KMS-11 (cell line): ENCODE measurements around the gene KCNQ1OT1.

ENCODE experiments used
- H2AFZ ChIP-seq: fragments of 200-600 bp; sonication (generic); 2 replicates; pipeline ENCODE4 v1.6.1; 2016; ENCODE audit warnings: antibody characterized with exemption, mixed run types, low read depth
- H3K27ac ChIP-seq: fragments of 200-600 bp; sonication (generic); 2 replicates; pipeline ENCODE4 v1.6.1; 2016; ENCODE audit warnings: mild to moderate bottlenecking, mixed run types
- H3K27me3 ChIP-seq: fragments of 200-600 bp; sonication (generic); 2 replicates; pipeline ENCODE4 v1.6.1; 2017; ENCODE audit warnings: mild to moderate bottlenecking, low read depth, mixed run types, moderate library complexity; ENCODE audit not compliant: insufficient read depth
- H3K36me3 ChIP-seq: fragments of 200-600 bp; sonication (generic); 2 replicates; pipeline ENCODE4 v1.6.1; 2017; ENCODE audit warnings: mild to moderate bottlenecking, mixed run types; ENCODE audit not compliant: insufficient read depth
- H3K4me1 ChIP-seq: fragments of 200-600 bp; sonication (generic); 2 replicates; pipeline ENCODE4 v1.6.1; 2016; ENCODE audit warnings: mild to moderate bottlenecking, low read depth, mixed run types; ENCODE audit not compliant: poor library complexity, severe bottlenecking
- H3K4me2 ChIP-seq: fragments of 200-600 bp; sonication (generic); 2 replicates; pipeline ENCODE4 v1.7.0; 2016; ENCODE audit warnings: mild to moderate bottlenecking, mixed run types
- H3K4me3 ChIP-seq: fragments of 200-600 bp; sonication (generic); IDR thresholded peaks from 2 replicates; pipeline ENCODE4 v1.6.1; 2017; ENCODE audit warnings: low read depth, low read length, mixed read lengths; ENCODE audit not compliant: insufficient read depth
- H3K79me2 ChIP-seq: fragments of 200-600 bp; sonication (generic); 2 replicates; pipeline ENCODE4 v1.6.1; 2016; ENCODE audit warnings: low read depth, mixed run types; ENCODE audit not compliant: insufficient read depth
- H3K9ac ChIP-seq: fragments of 200-600 bp; sonication (generic); 2 replicates; pipeline ENCODE4 v1.6.1; 2016; ENCODE audit warnings: mild to moderate bottlenecking, mixed run types
- H4K20me1 ChIP-seq: fragments of 200-600 bp; sonication (generic); 2 replicates; pipeline ENCODE4 v1.6.1; 2016; ENCODE audit warnings: mild to moderate bottlenecking, mixed run types; ENCODE audit not compliant: insufficient read depth
- TF ChIP-seq, protein P1 (sequence below): fragments of 200-600 bp; sonication (generic); conservative IDR thresholded peaks from 2 replicates; pipeline ENCODE4 v1.6.1; 2017; ENCODE audit warnings: low read depth, mild to moderate bottlenecking, antibody characterized with exemption, low read length, moderate library complexity, mixed read lengths

KCNQ1OT1 gene

DNA sequence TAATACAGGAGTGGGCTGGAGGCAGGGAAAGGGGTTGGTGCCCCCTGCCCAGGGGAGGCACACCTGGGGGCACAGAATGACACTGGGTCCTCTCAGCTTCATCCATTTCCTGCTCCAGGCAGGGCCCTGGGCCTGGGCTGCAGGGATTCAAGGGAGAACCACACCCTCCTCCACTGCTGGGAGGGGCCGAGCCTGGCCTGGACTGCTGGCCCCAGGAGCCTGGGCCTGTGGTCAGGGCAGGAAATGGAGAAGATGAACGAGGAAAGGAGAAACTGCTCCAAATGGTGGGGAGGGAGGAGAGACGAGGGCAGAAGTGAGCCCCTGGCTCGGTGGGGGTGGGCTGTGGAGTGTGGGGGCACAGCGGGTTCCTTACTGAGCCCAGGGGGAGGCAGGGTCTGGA lies 38.1 kb upstream of the KCNQ1OT1 start:
- Histone ChIP-seq H4K20me1 (no peaks in the 10 kb centered on the region), H3K4me3 (no peak overlapping the region), H3K9ac (no peak overlapping the region), H3K27me3 (no peaks in the 10 kb centered on the region), H3K4me2 (no peak overlapping the region), H2AFZ (no peak overlapping the region), H3K79me2 (no peaks in the 10 kb centered on the region), H3K27ac (no peak overlapping the region), H3K4me1 (no peaks in the 10 kb centered on the region), H3K36me3 (no peaks in the 10 kb centered on the region)
- TF ChIP-seq, protein P1, sequence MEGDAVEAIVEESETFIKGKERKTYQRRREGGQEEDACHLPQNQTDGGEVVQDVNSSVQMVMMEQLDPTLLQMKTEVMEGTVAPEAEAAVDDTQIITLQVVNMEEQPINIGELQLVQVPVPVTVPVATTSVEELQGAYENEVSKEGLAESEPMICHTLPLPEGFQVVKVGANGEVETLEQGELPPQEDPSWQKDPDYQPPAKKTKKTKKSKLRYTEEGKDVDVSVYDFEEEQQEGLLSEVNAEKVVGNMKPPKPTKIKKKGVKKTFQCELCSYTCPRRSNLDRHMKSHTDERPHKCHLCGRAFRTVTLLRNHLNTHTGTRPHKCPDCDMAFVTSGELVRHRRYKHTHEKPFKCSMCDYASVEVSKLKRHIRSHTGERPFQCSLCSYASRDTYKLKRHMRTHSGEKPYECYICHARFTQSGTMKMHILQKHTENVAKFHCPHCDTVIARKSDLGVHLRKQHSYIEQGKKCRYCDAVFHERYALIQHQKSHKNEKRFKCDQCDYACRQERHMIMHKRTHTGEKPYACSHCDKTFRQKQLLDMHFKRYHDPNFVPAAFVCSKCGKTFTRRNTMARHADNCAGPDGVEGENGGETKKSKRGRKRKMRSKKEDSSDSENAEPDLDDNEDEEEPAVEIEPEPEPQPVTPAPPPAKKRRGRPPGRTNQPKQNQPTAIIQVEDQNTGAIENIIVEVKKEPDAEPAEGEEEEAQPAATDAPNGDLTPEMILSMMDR, result no peak

DNA sequence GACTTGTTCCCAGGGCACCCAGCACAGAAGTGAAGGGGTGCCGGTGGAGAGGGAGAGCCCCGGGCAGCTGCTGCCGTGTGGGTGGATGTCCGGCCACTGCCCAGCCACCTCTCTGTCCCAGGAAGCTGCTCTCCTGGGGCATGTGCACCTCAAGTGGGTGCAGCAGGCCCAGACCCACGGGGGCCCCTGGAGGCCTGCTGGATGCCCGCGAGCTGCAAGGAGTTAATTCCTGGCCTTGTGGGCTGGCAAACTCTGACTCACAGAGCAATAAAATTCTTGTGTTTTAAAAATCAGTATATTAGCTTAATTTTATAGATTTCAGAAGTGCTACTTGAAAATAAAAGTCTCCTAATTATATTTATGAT lies 37.4 kb upstream of the KCNQ1OT1 start:
- no peak overlapping the region for H3K4me2 ChIP-seq
- no peak overlapping the region for H3K9ac ChIP-seq

DNA sequence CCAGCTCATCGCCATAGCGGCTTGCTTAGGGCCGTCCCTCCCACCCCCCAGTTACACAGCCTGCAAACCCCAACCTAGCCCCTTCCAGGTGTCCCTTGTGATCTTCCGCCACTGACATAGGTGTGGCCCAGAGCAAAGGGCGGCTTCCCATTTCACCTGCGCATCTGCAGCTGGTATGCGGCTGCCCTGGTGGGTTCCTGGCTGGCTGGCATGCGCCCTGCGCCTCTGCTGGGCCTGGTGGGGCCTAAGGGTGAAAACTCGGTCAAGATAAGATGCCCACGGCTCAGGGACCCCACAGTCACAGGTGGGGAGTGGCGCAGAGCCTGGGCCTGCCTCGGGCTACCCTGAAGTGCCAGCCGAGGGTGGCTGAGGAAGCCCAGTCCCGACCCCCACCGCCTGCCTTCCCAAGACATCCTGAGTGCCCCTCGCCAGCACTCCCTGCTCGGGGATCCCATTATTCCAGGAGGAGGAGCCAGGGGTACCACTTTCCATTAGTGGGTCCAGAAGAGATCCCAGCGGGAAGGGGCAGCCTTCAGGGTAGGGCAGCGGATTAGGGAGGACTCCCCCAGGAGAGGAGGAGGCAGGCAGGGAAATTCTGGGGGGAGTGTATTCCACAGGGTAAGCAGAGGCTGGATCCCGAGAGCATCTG lies 36.9 kb upstream of the KCNQ1OT1 start:
- no peaks in the 10 kb centered on the region for H3K4me1 ChIP-seq
- no peaks in the 10 kb centered on the region for H3K27me3 ChIP-seq
- H3K27ac ChIP-seq, result no peak overlapping the region
- no peaks in the 10 kb centered on the region for H3K36me3 ChIP-seq
- H3K79me2 ChIP-seq, result no peaks in the 10 kb centered on the region
- H2AFZ ChIP-seq, result no peak overlapping the region
- H3K4me2 ChIP-seq, result no peak overlapping the region
- no peak overlapping the region for H3K9ac ChIP-seq
- TF ChIP-seq, protein P1, result no peak
- no peaks in the 10 kb centered on the region for H4K20me1 ChIP-seq
- no peak overlapping the region for H3K4me3 ChIP-seq

More for the DNA sequence above, 37.4 kb upstream of the KCNQ1OT1 start:
- Histone ChIP-seq H3K4me3 (no peak overlapping the region), H4K20me1 (no peaks in the 10 kb centered on the region), H3K27me3 (no peaks in the 10 kb centered on the region), H3K4me1 (no peaks in the 10 kb centered on the region), H2AFZ (no peak overlapping the region), H3K36me3 (no peaks in the 10 kb centered on the region), H3K27ac (no peak overlapping the region), H3K79me2 (no peaks in the 10 kb centered on the region)
- TF ChIP-seq, protein P1, result no peak

DNA sequence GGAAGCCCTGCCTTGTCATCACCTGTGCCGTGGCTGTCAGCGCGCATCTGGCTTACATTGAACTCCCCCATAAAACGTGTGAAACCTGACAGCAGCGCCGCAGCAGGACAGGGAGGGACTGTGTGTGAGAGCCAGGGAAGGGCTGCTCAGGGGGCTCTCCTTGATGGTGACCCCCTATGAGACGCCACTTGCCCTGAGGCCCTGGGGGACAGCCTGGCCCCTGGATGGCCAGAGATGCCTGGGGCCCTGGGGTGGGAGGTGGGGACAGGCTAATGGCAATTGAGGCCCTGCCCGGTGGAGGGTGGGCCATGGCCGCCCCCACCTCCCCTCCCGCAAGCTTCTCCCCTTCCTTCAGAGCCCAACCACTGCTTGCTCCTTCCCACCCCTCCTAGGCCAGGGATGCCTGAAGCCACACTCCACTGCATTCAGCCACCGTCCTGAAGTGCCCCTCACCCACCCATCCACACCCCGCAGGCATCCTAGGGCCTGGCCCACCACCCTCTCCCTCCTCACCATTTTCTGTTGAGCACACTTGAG lies 35.3 kb upstream of the KCNQ1OT1 start:
- Histone ChIP-seq H3K4me2 (no peak overlapping the region), H4K20me1 (no peaks in the 10 kb centered on the region), H3K4me1 (no peaks in the 10 kb centered on the region), H3K36me3 (no peaks in the 10 kb centered on the region), H3K9ac (no peak overlapping the region), H3K27ac (no peak overlapping the region), H3K27me3 (no peaks in the 10 kb centered on the region), H3K79me2 (no peaks in the 10 kb centered on the region), H3K4me3 (no peak overlapping the region), H2AFZ (no peak overlapping the region)
- TF ChIP-seq, protein P1, result no peak
